HepG2 (cell line): Measurements from ENCODE around the gene IFT43.

Experiments used
- CHD2 ChIP-seq: IDR thresholded peaks from 2 replicates; pipeline ENCODE4 v1.6.1; 2011; ENCODE audit warnings: low read depth, low read length, improper control_type of control experiment
- FOXK2 ChIP-seq: fragments of 450-650 bp; IDR thresholded peaks from 2 replicates; pipeline ENCODE4 v1.6.1; 2016
- GABPB1 ChIP-seq: IDR thresholded peaks from 2 replicates; pipeline ENCODE4 v1.6.1; 2016; ENCODE audit warnings: mild to moderate bottlenecking, missing genetic modification reagents, moderate library complexity, missing compliant biosample characterization
- JUND ChIP-seq: sonication (generic); formaldehyde crosslinking; IDR thresholded peaks from 2 replicates; pipeline ENCODE4 v1.8.0; 2022; ENCODE audit warnings: mild to moderate bottlenecking, missing genetic modification reagents
- MIER3 ChIP-seq: IDR thresholded peaks from 2 replicates; pipeline ENCODE4 v1.6.1; 2016; ENCODE audit warnings: missing compliant biosample characterization, borderline replicate concordance
- NCOA5 ChIP-seq: sonication (generic); formaldehyde crosslinking; IDR thresholded peaks from 2 replicates; pipeline ENCODE4 v1.4.0; 2020; ENCODE audit warnings: missing genetic modification reagents
- PCBP1 ChIP-seq: fragments of 200-400 bp; formaldehyde crosslinking; IDR thresholded peaks from 2 replicates; pipeline ENCODE4 v1.6.1; 2017; ENCODE audit warnings: mild to moderate bottlenecking, low read depth, low read length, borderline replicate concordance
- POLR2AphosphoS5 ChIP-seq: IDR thresholded peaks from 2 replicates; pipeline ENCODE4 v1.6.1; 2012; ENCODE audit warnings: low read depth, low read length
- PREB ChIP-seq: sonication (generic); formaldehyde crosslinking; IDR thresholded peaks from 2 replicates; pipeline ENCODE4 v1.4.0; 2020; ENCODE audit warnings: missing genetic modification reagents
- RAD21 ChIP-seq: fragments of 450-650 bp; formaldehyde crosslinking; IDR thresholded peaks from 2 replicates; pipeline ENCODE4 v1.5.0; 2020; ENCODE audit warnings: mild to moderate bottlenecking
- SP1 ChIP-seq, 2 experiments: fragments of 450-650 bp in 1 of 2; sonication (generic) in 1 of 2; formaldehyde crosslinking in 1 of 2; IDR thresholded peaks; 2 replicates each; pipeline versions ENCODE4 v1.4.0 to v1.6.1; 2016 to 2020; ENCODE audit warnings: missing genetic modification reagents in 1 of 2
- ZNF18 ChIP-seq: sonication (generic); formaldehyde crosslinking; IDR thresholded peaks from 2 replicates; pipeline ENCODE4 v1.8.0; 2022; ENCODE audit warnings: mild to moderate bottlenecking, missing genetic modification reagents; ENCODE audit not compliant: insufficient replicate concordance

GRCh38 chr14:75971509-75971908, 14.1 kb upstream of the IFT43 start:
- TF ChIP-seq NCOA5 (CRISPR knock-in tag) (no peak), GABPB1 (CRISPR knock-in tag) (no peak), FOXK2 (no peak), PREB (CRISPR knock-in tag) (no peak), POLR2AphosphoS5 (no peak), SP1 (IDR thresholded peaks at IDR 0.05) (no peak), SP1 (CRISPR knock-in tag; IDR thresholded peaks at IDR 0.05) (no peak), ZNF18 (CRISPR knock-in tag) (no peak), MIER3 (CRISPR knock-in tag) (no peak), CHD2 (no peak), PCBP1 (no peak), RAD21 (CRISPR knock-in tag) (no peak), JUND (no peak)
